GM18867 (cell line): Measurements from ENCODE around the gene TDP1.
"Not testable (repeated sequence)": the region's sequence is repeated elsewhere in the genome, so short reads cannot be mapped to it uniquely, and the experiment has no call there.

Experiments used
- ATAC-seq: cut with Tn5 transposase; IDR thresholded peaks from one replicate; pipeline ENCODE4 v1.9.1; 2021; ENCODE audit warnings: mild to moderate bottlenecking, moderate library complexity; ENCODE audit not compliant: unreplicated experiment

The TDP1 gene

GRCh38 chr14:90042496-90043252 lies 86.9 kb downstream of the TDP1 start:
- no peak for ATAC-seq

DNA sequence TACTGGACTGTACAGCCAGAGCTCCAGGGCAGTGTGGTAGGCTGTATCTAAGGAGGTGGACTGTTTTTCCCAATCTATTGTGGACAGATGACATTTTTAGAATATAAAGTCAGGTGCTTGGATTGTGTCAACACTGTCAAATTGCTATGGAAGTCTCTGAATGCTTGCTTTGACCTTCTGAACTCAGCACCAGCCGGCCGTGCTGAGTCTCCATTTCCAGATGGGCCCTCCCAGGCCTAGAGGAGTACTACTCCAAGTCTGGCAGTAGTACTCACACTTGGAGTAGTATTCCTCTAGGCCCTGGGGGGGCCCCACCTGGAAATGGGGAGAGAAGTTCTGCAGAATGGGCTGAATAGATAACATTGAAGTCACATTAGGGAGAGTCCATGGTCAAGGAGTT lies 89.9 kb downstream of the TDP1 start:
- ATAC-seq = no peak

DNA sequence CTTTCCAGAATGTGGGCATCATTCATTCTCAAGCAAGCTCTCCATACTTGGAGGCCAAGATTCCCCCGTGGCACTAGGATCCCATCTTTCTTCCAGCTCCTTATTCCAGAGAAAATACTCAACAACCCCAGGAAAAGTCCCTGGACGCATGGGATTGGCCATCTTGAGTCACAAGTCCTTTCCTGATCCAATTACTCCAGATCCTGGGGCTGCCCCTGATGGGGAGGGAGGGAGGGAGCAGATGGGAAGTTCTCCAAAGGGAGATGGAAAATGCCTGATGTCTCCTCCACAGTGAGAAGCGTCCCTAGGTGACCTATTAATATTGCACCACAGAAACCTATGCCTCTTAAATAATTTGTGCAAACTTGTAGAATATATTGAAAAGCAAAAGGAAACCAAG lies 93.7 kb downstream of the TDP1 start:
- ATAC-seq = no peak

DNA sequence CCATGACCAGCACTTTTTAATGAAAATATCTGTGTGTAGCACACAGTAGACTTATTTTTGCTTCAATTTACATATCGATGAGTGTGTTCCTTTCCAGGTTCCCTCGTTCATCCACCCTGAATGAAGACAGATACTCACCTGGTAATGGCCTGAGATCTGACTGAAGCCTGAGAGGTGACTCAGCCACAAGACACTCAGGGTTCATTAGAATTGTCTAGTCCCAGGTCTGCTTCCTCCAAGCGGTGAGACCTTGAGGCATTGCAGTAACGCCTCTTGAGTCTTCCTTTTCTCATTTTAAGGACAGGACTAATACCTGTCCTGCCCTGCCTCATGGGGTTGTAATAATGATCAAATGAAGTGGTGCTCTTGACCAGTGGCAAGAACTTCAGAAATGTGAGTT lies 94.5 kb downstream of the TDP1 start:
- ATAC-seq = no peak

DNA sequence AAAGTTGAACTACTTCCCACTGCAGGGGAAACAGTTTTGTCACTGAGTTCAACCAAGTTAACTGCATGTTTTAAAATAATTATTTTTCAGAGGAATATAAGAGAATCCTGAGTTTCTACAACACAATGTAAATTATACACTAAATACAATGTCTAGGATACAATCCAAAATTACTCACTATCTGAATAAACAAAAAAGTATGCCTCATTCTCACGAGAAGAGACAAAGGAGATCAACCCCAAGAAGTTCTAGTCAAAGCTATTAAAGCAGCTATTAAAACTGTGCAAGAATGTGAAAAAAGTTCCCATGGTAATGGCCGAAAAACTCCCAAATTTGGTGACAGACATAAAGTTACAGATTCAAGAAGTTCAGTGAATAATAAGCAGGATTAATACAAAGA lies 97.3 kb downstream of the TDP1 start:
- no peak for ATAC-seq

DNA sequence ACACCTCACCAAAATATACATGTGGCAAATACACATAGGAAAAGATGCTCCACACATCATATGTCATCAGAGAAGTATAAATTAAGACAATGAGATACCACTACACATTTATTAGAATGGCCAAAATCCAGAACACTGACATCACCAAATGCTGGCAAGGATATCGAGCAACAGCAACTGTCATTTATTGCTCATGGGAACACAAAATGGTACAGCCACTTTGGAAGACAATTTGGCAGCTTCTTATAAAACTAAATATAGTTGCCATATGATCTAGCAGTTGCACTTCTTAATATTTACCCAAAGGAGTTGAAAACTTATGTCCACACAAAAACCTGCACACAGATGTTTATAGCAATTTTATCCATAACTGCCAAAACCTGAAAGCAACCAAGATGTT lies 99.1 kb downstream of the TDP1 start:
- no peak for ATAC-seq

- no peak for ATAC-seq
Observed at GRCh38 chr14:90056826-90057225, 101.1 kb downstream of the TDP1 start.

- no peak for ATAC-seq
Observed at GRCh38 chr14:90058876-90059458, 103.2 kb downstream of the TDP1 start.

DNA sequence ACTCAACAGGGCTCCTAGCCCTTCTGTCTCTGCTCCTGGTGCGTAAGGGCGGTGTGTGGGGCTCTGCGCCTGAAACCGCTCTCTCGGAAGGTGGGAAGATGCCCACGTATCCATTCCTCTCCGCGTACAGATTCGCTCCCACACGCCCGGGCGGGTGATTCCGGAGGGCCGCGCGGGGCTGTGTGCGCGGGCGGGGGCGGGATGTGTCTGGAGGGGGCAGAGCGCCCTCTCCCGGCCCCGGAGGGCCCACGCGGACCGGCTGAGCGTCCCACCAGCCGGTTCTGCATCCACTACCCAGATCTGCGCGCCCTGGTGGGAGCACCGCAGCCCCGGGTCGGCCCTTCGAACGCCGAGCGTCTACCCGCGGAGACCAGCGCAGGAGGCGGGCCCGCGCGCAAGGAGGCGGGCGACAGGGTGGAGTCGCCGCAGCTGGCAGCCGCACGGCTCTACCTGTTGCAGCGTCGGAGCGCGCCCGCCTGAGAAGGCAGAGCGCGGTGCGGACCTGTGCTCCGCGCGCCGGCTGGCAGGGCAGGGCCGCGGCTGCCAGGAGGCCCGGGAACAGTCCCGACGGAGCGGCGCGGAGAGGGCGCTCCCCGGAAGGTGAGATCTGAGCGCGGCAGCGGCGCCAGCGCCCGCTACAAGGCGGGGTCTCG lies 104.7 kb downstream of the TDP1 start:
- peak; percentile 71 for ATAC-seq

GRCh38 chr14:90060965-90061684 lies 105.4 kb downstream of the TDP1 start:
- no peak for ATAC-seq

- no peak for ATAC-seq
Observed at GRCh38 chr14:90061685-90062126, 106.0 kb downstream of the TDP1 start, which contains the start of gene KCNK13. TSS of gene KCNK13 (plus strand) at chr14:90061994. CDS start at chr14:90062206, 212 bp downstream.

GRCh38 chr14:90062127-90062794 lies 106.5 kb downstream of the TDP1 start:
- no peak for ATAC-seq

DNA sequence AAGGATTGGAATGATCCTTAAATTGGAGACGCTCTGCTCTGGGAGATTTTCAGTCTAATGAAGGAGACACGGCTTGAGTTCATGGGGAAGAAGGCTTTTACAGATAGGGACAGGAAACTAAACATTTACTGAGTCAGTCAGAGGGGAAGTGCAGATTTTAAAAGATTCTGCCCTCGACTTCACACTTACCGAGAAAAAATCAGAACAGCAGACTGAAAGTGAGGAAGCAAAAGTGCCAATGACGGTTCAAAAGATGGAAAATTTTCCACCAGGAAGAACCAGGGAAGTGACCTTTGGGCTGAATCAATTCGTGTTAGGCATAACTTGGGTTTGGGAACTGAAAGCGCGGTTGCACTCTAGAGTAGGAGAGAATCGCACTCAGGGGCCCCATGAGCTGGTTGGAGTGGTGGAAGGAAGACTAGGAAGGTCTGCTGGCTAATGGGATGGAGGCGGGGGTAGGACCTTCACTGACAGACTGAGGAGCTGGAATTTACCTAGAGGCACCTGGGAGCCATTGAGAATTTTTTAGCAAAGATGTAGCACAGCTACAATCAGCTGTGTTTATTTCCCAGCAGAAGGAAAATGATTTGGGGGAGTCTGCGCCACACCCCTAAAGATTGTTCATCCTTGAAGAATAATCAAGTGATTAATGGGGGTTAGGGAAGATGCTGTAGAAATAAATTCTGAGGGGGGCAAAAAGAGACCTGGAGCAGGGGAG lies 107.3 kb downstream of the TDP1 start:
- ATAC-seq = no peak

- no peak for ATAC-seq
Observed at GRCh38 chr14:90072350-90072749, 116.6 kb downstream of the TDP1 start.

GRCh38 chr14:90079576-90079975 lies 123.8 kb downstream of the TDP1 start:
- no peak for ATAC-seq

GRCh38 chr14:90087433-90087832 lies 131.7 kb downstream of the TDP1 start:
- no peak for ATAC-seq

DNA sequence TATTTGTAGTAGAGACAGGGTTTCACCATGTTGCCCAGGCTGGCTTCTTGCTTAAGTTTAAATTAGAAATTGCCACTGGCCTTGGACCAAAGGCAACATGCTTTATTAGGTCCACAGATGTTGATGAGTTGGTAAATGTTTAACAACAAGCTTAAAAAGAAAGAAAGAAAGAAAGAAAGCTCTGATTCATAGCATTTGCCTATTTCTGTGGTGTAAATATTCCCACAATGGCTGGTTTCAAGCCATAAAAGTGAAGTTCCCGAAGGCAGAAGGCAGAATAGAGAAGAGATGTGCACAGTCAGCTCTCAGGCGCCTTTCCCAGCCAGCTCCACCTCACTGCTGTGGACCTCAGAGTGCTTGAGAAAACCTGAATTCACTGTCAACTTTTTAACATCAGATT lies 132.4 kb downstream of the TDP1 start:
- no peak for ATAC-seq

DNA sequence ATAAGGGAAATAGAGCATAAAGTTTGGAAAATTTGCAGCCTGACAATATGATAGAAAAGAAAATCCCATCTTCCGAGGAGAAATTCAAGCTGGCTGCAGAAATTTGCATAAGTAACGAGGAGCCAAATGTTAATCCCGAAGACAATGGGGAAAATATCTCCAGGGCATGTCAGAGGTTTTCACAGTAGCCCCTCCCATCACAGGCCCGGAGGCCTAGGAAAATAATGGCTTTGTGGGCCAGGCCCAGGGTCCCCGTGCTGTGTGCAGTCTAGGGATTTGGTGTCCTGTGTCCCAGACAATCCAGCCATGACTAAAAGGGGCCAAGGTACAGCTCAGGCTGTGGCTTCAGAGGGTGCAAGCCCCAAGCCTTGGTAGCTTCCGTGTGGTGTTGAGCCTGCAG lies 133.8 kb downstream of the TDP1 start:
- not testable (repeated sequence) for ATAC-seq

GRCh38 chr14:90091393-90091792 lies 135.7 kb downstream of the TDP1 start:
- ATAC-seq = no peak

GRCh38 chr14:90093942-90094595 lies 138.3 kb downstream of the TDP1 start:
- no peak for ATAC-seq
